HL-60 (cell line): ENCODE data around the gene CFTR.

Source experiments
- CTCF ChIP-seq: IDR thresholded peaks from one replicate; pipeline ENCODE4 v1.5.1; 2011; ENCODE audit warnings: low read length, control low read depth, inconsistent platforms; ENCODE audit not compliant: insufficient read depth
- POLR2AphosphoS5 ChIP-seq: IDR thresholded peaks from 2 replicates; pipeline ENCODE4 v1.6.1; 2012; ENCODE audit warnings: low read depth
- REST ChIP-seq: IDR thresholded peaks from 2 replicates; pipeline ENCODE4 v1.6.1; 2012; ENCODE audit warnings: low read depth; ENCODE audit not compliant: insufficient replicate concordance
- SPI1 ChIP-seq: IDR thresholded peaks from 2 replicates; pipeline ENCODE4 v1.6.1; 2012; ENCODE audit warnings: low read depth, mild to moderate bottlenecking, borderline replicate concordance

- TF ChIP-seq POLR2AphosphoS5 (no peak), SPI1 (no peak), CTCF (no peak), REST (no peak)
These were observed 141.3 kb downstream of the CFTR start for GRCh38 chr7:117621075-117621618.
